ENCODE data around the gene ADGRG4.

GRCh38 chrX:136423724-136424123, 123.0 kb downstream of the ADGRG4 start:
- TF ChIP-seq EP300 (IDR thresholded peaks at IDR 0.05; ENCODE audit: borderline replicate concordance in 1 of 2, low read depth in 2 of 2, low read length in 2 of 2) = no peak
- no peak for TF ChIP-seq POLR2A (IDR thresholded peaks at IDR 0.05; ENCODE audit: control extremely low read depth in 1 of 2, low read depth in 2 of 2, low read length in 2 of 2)
- no peak for TF ChIP-seq CTCF (IDR thresholded peaks at IDR 0.05; ENCODE audit: control extremely low read depth in 1 of 3, insufficient read depth in 1 of 3, low read depth in 1 of 3, low read length in 3 of 3)
- no peak for TF ChIP-seq ATF2 (IDR thresholded peaks at IDR 0.05; ENCODE audit: low read length)
- TF ChIP-seq YY1 (IDR thresholded peaks at IDR 0.05; ENCODE audit: low read depth, low read length) = no peak
- TF ChIP-seq NRF1 (IDR thresholded peaks at IDR 0.05; ENCODE audit: low read depth, low read length) = no peak
- TF ChIP-seq JUND (IDR thresholded peaks at IDR 0.05; ENCODE audit: low read length) = no peak
- TF ChIP-seq RAD21 (IDR thresholded peaks at IDR 0.05 in 1 of 2, conservative IDR thresholded peaks at IDR 0.05 in 1 of 2; ENCODE audit: low read depth in 2 of 2, low read length in 2 of 2) = no peak
- TF ChIP-seq SAP30 (IDR thresholded peaks at IDR 0.05; ENCODE audit: insufficient read depth, insufficient replicate concordance, low read length) = no peak
- TF ChIP-seq POLR2AphosphoS5 (IDR thresholded peaks at IDR 0.05; ENCODE audit: low read depth, low read length) = no peak
- TF ChIP-seq EZH2 (IDR thresholded peaks at IDR 0.05; ENCODE audit: low read depth, low read length, severe bottlenecking) = no peak
